GM12878 (cell line): ENCODE results near the gene SEMA4C. TPM values are rescaled to one million over a fixed set of nuclear protein-coding genes. Genes with fewer than 3 reads are reported as not detected.

Experiments used
- HCFC1 ChIP-seq: fragments of 150-350 bp; IDR thresholded peaks from 2 replicates; pipeline ENCODE4 v1.6.1; 2014; ENCODE audit warnings: low read length
- MTA3 ChIP-seq: IDR thresholded peaks from 2 replicates; pipeline ENCODE4 v1.6.1; 2012; ENCODE audit warnings: low read length, inconsistent platforms, borderline replicate concordance
- RCOR1 ChIP-seq: conservative IDR thresholded peaks from 2 replicates; pipeline ENCODE4 v1.6.1; 2012; ENCODE audit warnings: low read depth, low read length, improper control_type of control experiment
- TCF3 ChIP-seq: IDR thresholded peaks from 2 replicates; pipeline ENCODE4 v1.6.1; 2012; ENCODE audit warnings: low read depth, mild to moderate bottlenecking, low read length, borderline replicate concordance; ENCODE audit not compliant: insufficient read depth
- polyA plus RNA-seq, 11 experiments: library from polyadenylated mRNA; depleted of rRNA in 4 of 11; unstranded in 6 of 11; stranded (reverse) in 5 of 11; fragments of >200 nt; fragmentation: Nextera tagmentation in 4 of 11; fragmentation: Illumina TruSeq in 1 of 11; extraction: Ambion mirVana in 4 of 11; extraction: Trizol in 1 of 11; gene quantifications; 1 replicate in 1 of 11; 2 replicates in 10 of 11; pipeline versions ENCODE4 v1.2.1 to v1.2.3, GENCODE V29; 2011 to 2016; ENCODE audit warnings: inconsistent platforms in 2 of 11, missing spikeins in 2 of 11, low read depth in 1 of 11
- total RNA-seq, 4 experiments: library from RNA; depleted of rRNA in 3 of 4; stranded (reverse); fragments of >200 nt in 3 of 4; fragmentation: Illumina TruSeq in 1 of 4; extraction: Trizol in 1 of 4; gene quantifications; 2 replicates each; pipeline versions ENCODE4 v1.2.1 to v1.2.3, GENCODE V29; 2013 to 2021
- TF ChIP-seq, protein P1 (sequence below): IDR thresholded peaks from 2 replicates; pipeline ENCODE4 v1.6.1; 2011; ENCODE audit warnings: borderline replicate concordance, low read depth, mild to moderate bottlenecking, moderate library complexity, mixed read lengths, low read length; ENCODE audit not compliant: insufficient read depth; ENCODE audit errors: extremely low read length
- TF ChIP-seq, protein P2 (sequence below), 3 experiments: IDR thresholded peaks in 2 of 3; conservative IDR thresholded peaks in 1 of 3; 2 replicates each; pipeline ENCODE4 v1.5.1; 2011; ENCODE audit warnings: low read depth in 3 of 3, low read length in 3 of 3, mild to moderate bottlenecking in 3 of 3, control low read depth in 2 of 3, moderate library complexity in 2 of 3, inconsistent platforms in 1 of 3, mixed read lengths in 1 of 3; ENCODE audit not compliant: control insufficient read depth in 2 of 3, insufficient read depth in 1 of 3; ENCODE audit errors: extremely low read depth in 1 of 3

Gene SEMA4C
- total and polyA plus RNA-seq, 10 of the 15 experiments (the other 5 are each of a cell fraction or from before 2014, with no cell fraction given): 0.06 to 21.6 (median 6.8) TPM

DNA sequence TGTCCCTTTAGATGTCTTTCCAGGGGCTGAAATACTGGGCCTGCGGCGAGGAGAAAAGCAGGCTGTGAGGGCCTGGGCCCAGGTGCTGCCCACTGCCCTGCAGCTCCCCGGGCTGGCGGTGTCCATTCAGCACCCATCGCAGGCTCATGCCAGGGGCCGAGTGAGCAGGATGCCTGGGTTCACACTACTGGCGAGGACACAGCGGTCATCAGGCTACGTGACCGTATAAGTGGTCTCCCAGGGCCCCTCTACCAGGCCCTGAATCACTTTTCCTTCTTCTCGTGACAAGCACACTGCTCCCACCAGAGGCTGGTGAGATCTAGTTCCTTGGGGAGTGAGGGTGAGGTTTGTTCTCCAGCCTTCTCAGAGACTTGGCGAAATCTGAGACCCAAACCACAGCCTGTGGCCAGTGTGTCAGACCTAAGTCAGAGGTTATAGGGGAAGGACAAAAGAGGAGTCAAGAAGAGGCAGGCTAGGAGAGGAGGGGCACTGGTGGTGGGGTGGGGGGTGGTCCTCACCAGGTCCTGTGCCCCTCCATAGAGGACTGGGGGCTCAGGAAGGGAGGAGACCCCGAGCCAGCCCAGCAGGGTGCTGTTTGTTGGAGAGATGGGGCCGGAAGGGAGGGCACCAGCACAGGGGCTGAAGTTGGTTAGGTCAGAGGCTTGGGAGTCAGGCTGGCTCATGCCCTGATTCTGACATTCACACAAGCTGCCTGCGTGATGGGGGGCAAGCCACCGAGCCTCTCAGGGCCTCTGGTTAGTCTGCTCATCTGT, 6.6 kb upstream of the SEMA4C start (continued):
- TF ChIP-seq, protein P1, sequence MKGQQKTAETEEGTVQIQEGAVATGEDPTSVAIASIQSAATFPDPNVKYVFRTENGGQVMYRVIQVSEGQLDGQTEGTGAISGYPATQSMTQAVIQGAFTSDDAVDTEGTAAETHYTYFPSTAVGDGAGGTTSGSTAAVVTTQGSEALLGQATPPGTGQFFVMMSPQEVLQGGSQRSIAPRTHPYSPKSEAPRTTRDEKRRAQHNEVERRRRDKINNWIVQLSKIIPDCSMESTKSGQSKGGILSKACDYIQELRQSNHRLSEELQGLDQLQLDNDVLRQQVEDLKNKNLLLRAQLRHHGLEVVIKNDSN: no peak
- TF ChIP-seq HCFC1: no peak
- no peak for TF ChIP-seq RCOR1
- TF ChIP-seq, protein P2, sequence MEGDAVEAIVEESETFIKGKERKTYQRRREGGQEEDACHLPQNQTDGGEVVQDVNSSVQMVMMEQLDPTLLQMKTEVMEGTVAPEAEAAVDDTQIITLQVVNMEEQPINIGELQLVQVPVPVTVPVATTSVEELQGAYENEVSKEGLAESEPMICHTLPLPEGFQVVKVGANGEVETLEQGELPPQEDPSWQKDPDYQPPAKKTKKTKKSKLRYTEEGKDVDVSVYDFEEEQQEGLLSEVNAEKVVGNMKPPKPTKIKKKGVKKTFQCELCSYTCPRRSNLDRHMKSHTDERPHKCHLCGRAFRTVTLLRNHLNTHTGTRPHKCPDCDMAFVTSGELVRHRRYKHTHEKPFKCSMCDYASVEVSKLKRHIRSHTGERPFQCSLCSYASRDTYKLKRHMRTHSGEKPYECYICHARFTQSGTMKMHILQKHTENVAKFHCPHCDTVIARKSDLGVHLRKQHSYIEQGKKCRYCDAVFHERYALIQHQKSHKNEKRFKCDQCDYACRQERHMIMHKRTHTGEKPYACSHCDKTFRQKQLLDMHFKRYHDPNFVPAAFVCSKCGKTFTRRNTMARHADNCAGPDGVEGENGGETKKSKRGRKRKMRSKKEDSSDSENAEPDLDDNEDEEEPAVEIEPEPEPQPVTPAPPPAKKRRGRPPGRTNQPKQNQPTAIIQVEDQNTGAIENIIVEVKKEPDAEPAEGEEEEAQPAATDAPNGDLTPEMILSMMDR (IDR thresholded peaks at IDR 0.05 in 2 of 3, conservative IDR thresholded peaks at IDR 0.05 in 1 of 3; ENCODE audit: control insufficient read depth in 2 of 3, extremely low read depth in 1 of 3, insufficient read depth in 1 of 3, low read depth in 3 of 3, low read length in 3 of 3): no peak
- no peak for TF ChIP-seq TCF3
- TF ChIP-seq MTA3: no peak
